HUES64 (cell line): Measurements from ENCODE around the gene ZC2HC1B.
"Not testable (repeated sequence)": the region's sequence is repeated elsewhere in the genome, so short reads cannot be mapped to it uniquely, and the experiment has no call there.

Source experiments
- H3K27ac ChIP-seq: 2 replicates; pipeline ENCODE4 v1.7.0; 2013; ENCODE audit warnings: low read depth, low read length, inconsistent platforms
- H3K27me3 ChIP-seq: 2 replicates; pipeline ENCODE4 v1.6.1; 2013; ENCODE audit warnings: mild to moderate bottlenecking, low read length; ENCODE audit not compliant: insufficient read depth
- H3K36me3 ChIP-seq: 2 replicates; pipeline ENCODE4 v1.6.1; 2013; ENCODE audit warnings: mild to moderate bottlenecking, low read length; ENCODE audit not compliant: insufficient read depth
- H3K4me1 ChIP-seq: 2 replicates; pipeline ENCODE4 v1.6.1; 2013; ENCODE audit warnings: mild to moderate bottlenecking, low read length, moderate library complexity; ENCODE audit not compliant: insufficient read depth
- H3K4me3 ChIP-seq: 2 replicates; pipeline ENCODE4 v1.5.1; 2013; ENCODE audit warnings: mild to moderate bottlenecking, low read length, moderate library complexity
- H3K9ac ChIP-seq: 2 replicates; pipeline ENCODE4 v1.6.1; 2013; ENCODE audit warnings: mild to moderate bottlenecking, low read depth, low read length
- H3K9me3 ChIP-seq: 2 replicates; pipeline ENCODE4 v1.6.1; 2013; ENCODE audit warnings: low read depth, low read length; ENCODE audit not compliant: insufficient read depth
- WGBS: fragments of 150-250, 120-280 bp; methylation state at CpG from one replicate; pipeline ENCODE4 v1.1.7; 2013; ENCODE audit warnings: missing lambda C conversion rate; 5-methylcytosine and 5-hydroxymethylcytosine counted together

Gene ZC2HC1B

GRCh38 chr6:143868808-143869207 is 4.5 kb downstream of the ZC2HC1B start:
- H3K36me3 ChIP-seq, result peaks cover 17% of the 10 kb centered on the region
- not testable (repeated sequence) for H3K4me1 ChIP-seq, H3K27me3 ChIP-seq, H3K9ac ChIP-seq, H3K9me3 ChIP-seq, H3K27ac ChIP-seq, H3K4me3 ChIP-seq
- 84% methylated on average over 2 of the region's 3 CpGs for WGBS

GRCh38 chr6:143871202-143871730 is 7.0 kb downstream of the ZC2HC1B start:
- H3K9ac ChIP-seq, H3K36me3 ChIP-seq: not testable (repeated sequence)
- WGBS, result 79% methylated on average over 1 of the region's 1 CpG

GRCh38 chr6:143872201-143872600 is 7.9 kb downstream of the ZC2HC1B start:
- H3K27me3 ChIP-seq, result no peaks in the 10 kb centered on the region
- peaks cover 3% of the 10 kb centered on the region; the same call in 1 of the 2 replicates for H3K9me3 ChIP-seq
- no peak overlapping the region for H3K9ac ChIP-seq
- H3K4me1 ChIP-seq, result no peaks in the 10 kb centered on the region
- H3K27ac ChIP-seq, result no peak overlapping the region
- H3K4me3 ChIP-seq, result no peak overlapping the region
- no peaks in the 10 kb centered on the region for H3K36me3 ChIP-seq
- 88% methylated on average over 1 of the region's 2 CpGs for WGBS

More at GRCh38 chr6:143871202-143871730, 7.0 kb downstream of the ZC2HC1B start:
- H3K9me3 ChIP-seq, H3K27me3 ChIP-seq, H3K4me1 ChIP-seq, H3K27ac ChIP-seq, H3K4me3 ChIP-seq: not testable (repeated sequence)

GRCh38 chr6:143873600-143873999 is 9.3 kb downstream of the ZC2HC1B start:
- H3K4me1 ChIP-seq, H3K27ac ChIP-seq, H3K4me3 ChIP-seq, H3K36me3 ChIP-seq, H3K27me3 ChIP-seq, H3K9me3 ChIP-seq, H3K9ac ChIP-seq: not testable (repeated sequence)
- 95% methylated on average over 4 of the region's 4 CpGs for WGBS

GRCh38 chr6:143874503-143874902 is 10.2 kb downstream of the ZC2HC1B start:
- H3K36me3 ChIP-seq, H3K9me3 ChIP-seq, H3K4me1 ChIP-seq, H3K27me3 ChIP-seq, H3K27ac ChIP-seq, H3K4me3 ChIP-seq, H3K9ac ChIP-seq: not testable (repeated sequence)

- Histone ChIP-seq H3K36me3 (no peaks in the 10 kb centered on the region), H3K9me3 (peaks cover 3% of the 10 kb centered on the region; the same call in 1 of the 2 replicates), H3K4me3 (no peak overlapping the region), H3K27me3 (no peaks in the 10 kb centered on the region), H3K4me1 (no peaks in the 10 kb centered on the region), H3K27ac (no peak overlapping the region), H3K9ac (no peak overlapping the region)
- 96% methylated on average over 1 of the region's 1 CpG for WGBS
Measured at GRCh38 chr6:143877584-143878271, 13.5 kb downstream of the ZC2HC1B start.

GRCh38 chr6:143878272-143878760 is 14.0 kb downstream of the ZC2HC1B start:
- H3K9me3 ChIP-seq, result peaks cover 3% of the 10 kb centered on the region; the same call in 1 of the 2 replicates
- H3K27ac ChIP-seq, result no peak overlapping the region
- WGBS, result 92% methylated on average over 3 of the region's 3 CpGs

GRCh38 chr6:143880412-143880811 is 16.1 kb downstream of the ZC2HC1B start:
- Histone ChIP-seq H3K4me3 (no peak overlapping the region), H3K9me3 (no peaks in the 10 kb centered on the region), H3K27me3 (no peaks in the 10 kb centered on the region), H3K36me3 (no peaks in the 10 kb centered on the region), H3K27ac (no peak overlapping the region), H3K9ac (no peak overlapping the region), H3K4me1 (no peaks in the 10 kb centered on the region)
- 95% methylated on average over 2 of the region's 2 CpGs for WGBS

More at GRCh38 chr6:143878272-143878760, 14.0 kb downstream of the ZC2HC1B start:
- Histone ChIP-seq H3K9ac (no peak overlapping the region), H3K27me3 (no peaks in the 10 kb centered on the region), H3K36me3 (no peaks in the 10 kb centered on the region), H3K4me1 (no peaks in the 10 kb centered on the region), H3K4me3 (no peak overlapping the region)

GRCh38 chr6:143882401-143882930 is 18.2 kb downstream of the ZC2HC1B start:
- H3K4me3 ChIP-seq, result no peak overlapping the region
- 90% methylated on average over 2 of the region's 2 CpGs for WGBS
- no peaks in the 10 kb centered on the region for H3K27me3 ChIP-seq
- H3K9me3 ChIP-seq, result no peaks in the 10 kb centered on the region
- no peaks in the 10 kb centered on the region for H3K36me3 ChIP-seq
- no peak overlapping the region for H3K27ac ChIP-seq
- H3K9ac ChIP-seq, result no peak overlapping the region
- no peaks in the 10 kb centered on the region for H3K4me1 ChIP-seq

- Histone ChIP-seq H3K36me3 (no peaks in the 10 kb centered on the region), H3K4me3 (no peak overlapping the region), H3K27ac (no peak overlapping the region), H3K9me3 (no peaks in the 10 kb centered on the region), H3K27me3 (no peaks in the 10 kb centered on the region), H3K4me1 (no peaks in the 10 kb centered on the region), H3K9ac (no peak overlapping the region)
- WGBS, result 90% methylated on average over 7 of the region's 7 CpGs
Measured at GRCh38 chr6:143884216-143884900, 20.1 kb downstream of the ZC2HC1B start.

GRCh38 chr6:143885116-143885515 is 20.8 kb downstream of the ZC2HC1B start:
- no peaks in the 10 kb centered on the region for H3K36me3 ChIP-seq
- no peaks in the 10 kb centered on the region for H3K9me3 ChIP-seq
- H3K4me3 ChIP-seq, result no peak overlapping the region
- H3K4me1 ChIP-seq, result no peaks in the 10 kb centered on the region
- H3K27me3 ChIP-seq, result no peaks in the 10 kb centered on the region
- no peak overlapping the region for H3K27ac ChIP-seq
- 91% methylated on average over 1 of the region's 1 CpG for WGBS
- no peak overlapping the region for H3K9ac ChIP-seq
